Vagina (tissue), 2 donors: ENCODE results near the gene DBR1. TPM values are rescaled to one million over a fixed set of nuclear protein-coding genes. Genes with fewer than 3 reads are reported as not detected.

Experiments
- DNase-seq, 2 donors: peaks; one replicate each; pipeline ENCODE4 v3.0.0-alpha.2; 2017; ENCODE audit errors: extremely low spot score in 2 of 2
- H3K27ac ChIP-seq: fragments of 200-600 bp; sonication (generic); one replicate; pipeline ENCODE4 v1.5.1; 2019
- H3K27me3 ChIP-seq: fragments of 200-600 bp; sonication (generic); one replicate; pipeline ENCODE4 v1.5.1; 2019
- H3K36me3 ChIP-seq, 2 donors: fragments of 200-600 bp; sonication (generic); one replicate each; pipeline ENCODE4 v1.5.1; 2017 to 2019
- H3K4me1 ChIP-seq: fragments of 200-600 bp; sonication (generic); one replicate; pipeline ENCODE4 v1.5.1; 2019
- H3K4me3 ChIP-seq, 2 donors: fragments of 200-600 bp; sonication (generic); 1 replicate in 1 of 2; 2 replicates in 1 of 2; pipeline ENCODE4 v1.5.1; 2016 to 2019
- H3K9me3 ChIP-seq: fragments of 200-600 bp; sonication (generic); one replicate; pipeline ENCODE4 v1.5.1; 2019
- CTCF ChIP-seq, 3 experiments: fragments of 450-650 bp in 2 of 3; fragments of 200-600 bp in 1 of 3; sonication (generic) in 1 of 3; IDR thresholded peaks; one replicate each; pipeline ENCODE4 v1.5.1; 2017 to 2019; ENCODE audit warnings: antibody characterized with exemption in 3 of 3, mild to moderate bottlenecking in 2 of 3, moderate library complexity in 2 of 3
- POLR2A ChIP-seq, 2 donors: fragments of 450-650 bp; IDR thresholded peaks; one replicate each; pipeline ENCODE4 v1.6.1; 2017; ENCODE audit warnings: antibody characterized with exemption in 2 of 2, mild to moderate bottlenecking in 2 of 2, moderate library complexity in 2 of 2
- POLR2AphosphoS5 ChIP-seq, 2 donors: sonication (generic); formaldehyde crosslinking; IDR thresholded peaks; one replicate each; pipeline ENCODE4 v1.9.0; 2017; ENCODE audit warnings: antibody characterized with exemption in 2 of 2, mild to moderate bottlenecking in 2 of 2, low read depth in 1 of 2; ENCODE audit not compliant: insufficient read depth in 1 of 2
- intact Hi-C: fragments of 100-400 bp; cut with DNase I; formaldehyde crosslinking; loops from one replicate; pipeline ENCODE4 v1.15.1; 2023
- total RNA-seq: library from RNA; depleted of rRNA; stranded (reverse); fragments of >200 nt; gene quantifications from one replicate; pipeline ENCODE4 v1.2.3, GENCODE V29; 2016

Gene DBR1
- total RNA-seq, 1 donor from 2014 or later = 8.6 TPM

DNA sequence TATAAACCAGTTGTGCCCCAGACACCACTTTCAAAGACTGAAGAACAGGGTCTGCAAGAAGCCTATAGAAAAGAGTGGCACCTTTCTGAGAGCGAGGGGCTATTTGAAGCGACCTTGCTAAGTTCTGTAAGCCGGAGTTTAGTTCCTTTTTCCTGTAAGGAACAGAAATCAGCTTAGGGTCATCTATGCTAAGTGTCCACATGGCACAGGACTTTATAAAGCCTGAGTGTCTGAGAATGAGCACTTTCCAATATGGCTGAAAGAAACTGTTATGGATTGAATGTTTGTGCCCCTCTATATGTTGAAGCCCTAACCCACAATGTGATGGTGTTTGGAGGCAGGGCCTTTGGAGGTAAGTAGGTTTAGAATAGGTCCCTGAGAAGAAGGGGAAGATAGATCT is 38.5 kb downstream of the DBR1 start:
- no peaks in the 10 kb centered on the region for H3K4me1 ChIP-seq
- intact Hi-C loops = no loop called here

GRCh38 chr3:138135833-138136194 is 38.9 kb downstream of the DBR1 start:
- intact Hi-C loops = no loop called here
- Histone ChIP-seq H3K4me1 (no peaks in the 10 kb centered on the region), H3K27ac (no peak overlapping the region), H3K9me3 (no peaks in the 10 kb centered on the region), H3K27me3 (no peaks in the 10 kb centered on the region), H3K36me3 (no peaks in the 10 kb centered on the region), H3K4me3 (no peak overlapping the region)
- TF ChIP-seq POLR2A (IDR thresholded peaks at IDR 0.05) (no peak), CTCF (IDR thresholded peaks at IDR 0.05) (no peak), POLR2AphosphoS5 (IDR thresholded peaks at IDR 0.05; ENCODE audit: insufficient read depth in 1 of 2, low read depth in 1 of 2) (no peak)
- no peak for DNase-seq

More for the DNA sequence above, 38.5 kb downstream of the DBR1 start:
- H3K36me3 ChIP-seq = no peaks in the 10 kb centered on the region
- H3K27ac ChIP-seq = no peak overlapping the region
- DNase-seq = no peak
- no peak for TF ChIP-seq CTCF (IDR thresholded peaks at IDR 0.05)
- no peak for TF ChIP-seq POLR2AphosphoS5 (IDR thresholded peaks at IDR 0.05; ENCODE audit: insufficient read depth in 1 of 2, low read depth in 1 of 2)
- no peak for TF ChIP-seq POLR2A (IDR thresholded peaks at IDR 0.05)
- H3K27me3 ChIP-seq = no peaks in the 10 kb centered on the region
- no peak overlapping the region for H3K4me3 ChIP-seq
- H3K9me3 ChIP-seq = no peaks in the 10 kb centered on the region

DNA sequence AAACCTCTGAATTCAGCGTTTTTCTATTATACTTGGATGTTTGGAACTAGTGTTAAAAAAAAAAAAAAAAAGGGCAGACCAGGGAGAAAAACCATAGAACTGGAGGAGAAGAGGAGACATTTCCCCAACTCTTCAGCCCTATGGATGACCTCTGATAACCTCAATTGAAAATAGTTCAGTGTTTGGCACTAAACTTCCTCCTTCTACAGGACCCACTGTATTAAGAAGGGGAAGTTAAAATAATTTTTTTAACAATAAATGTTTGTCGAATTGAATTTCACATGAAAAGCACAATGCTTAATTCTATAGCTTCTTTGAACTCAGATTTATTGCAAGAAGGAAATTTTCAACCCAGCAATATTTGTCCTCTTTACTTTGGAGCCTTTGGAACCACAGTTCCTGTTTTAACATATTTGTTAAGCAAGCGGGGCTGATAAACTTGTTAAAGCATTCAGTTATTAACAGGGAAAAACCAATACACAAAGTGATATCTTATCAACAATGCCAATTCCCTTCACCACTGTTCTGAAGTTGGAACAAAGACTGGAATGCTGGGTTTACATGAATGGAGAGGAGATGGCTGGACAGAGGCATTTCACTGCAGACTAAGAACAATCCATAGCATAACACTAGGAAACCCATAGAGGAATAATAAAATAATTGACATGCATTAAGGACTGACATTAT is 39.4 kb downstream of the DBR1 start:
- Histone ChIP-seq H3K27me3 (no peaks in the 10 kb centered on the region), H3K27ac (no peak overlapping the region), H3K9me3 (no peaks in the 10 kb centered on the region), H3K36me3 (no peaks in the 10 kb centered on the region), H3K4me3 (no peak overlapping the region), H3K4me1 (no peaks in the 10 kb centered on the region)
- no peak for TF ChIP-seq CTCF (IDR thresholded peaks at IDR 0.05)
- TF ChIP-seq POLR2A (IDR thresholded peaks at IDR 0.05) = no peak
- no peak for TF ChIP-seq POLR2AphosphoS5 (IDR thresholded peaks at IDR 0.05; ENCODE audit: insufficient read depth in 1 of 2, low read depth in 1 of 2)
- DNase-seq = no peak
- intact Hi-C loops = no loop called here

GRCh38 chr3:138132239-138132638 is 42.5 kb downstream of the DBR1 start, which contains the start of gene A4GNT:
A4GNT (minus strand) TSS chr3:138132390; CDS start chr3:138131256, 1,134 bp downstream.
- Histone ChIP-seq H3K9me3 (no peaks in the 10 kb centered on the region), H3K36me3 (no peaks in the 10 kb centered on the region), H3K27me3 (no peaks in the 10 kb centered on the region), H3K4me1 (no peaks in the 10 kb centered on the region), H3K4me3 (no peak within 1 kb of the TSS), H3K27ac (no peak within 1 kb of the TSS)
- no peak for TF ChIP-seq CTCF (IDR thresholded peaks at IDR 0.05)
- TF ChIP-seq POLR2AphosphoS5 (IDR thresholded peaks at IDR 0.05; ENCODE audit: insufficient read depth in 1 of 2, low read depth in 1 of 2) = no peak
- no peak for TF ChIP-seq POLR2A (IDR thresholded peaks at IDR 0.05)
- intact Hi-C loops = no loop called here
- DNase-seq = no peak

GRCh38 chr3:138127636-138128365 is 46.9 kb downstream of the DBR1 start:
- no peaks in the 10 kb centered on the region for H3K9me3 ChIP-seq
- DNase-seq = no peak
- no peaks in the 10 kb centered on the region for H3K4me1 ChIP-seq
- no peak overlapping the region for H3K27ac ChIP-seq
- TF ChIP-seq POLR2AphosphoS5 (IDR thresholded peaks at IDR 0.05; ENCODE audit: insufficient read depth in 1 of 2, low read depth in 1 of 2) (no peak), CTCF (IDR thresholded peaks at IDR 0.05) (no peak), POLR2A (IDR thresholded peaks at IDR 0.05) (no peak)
- no peaks in the 10 kb centered on the region for H3K27me3 ChIP-seq
- no peaks in the 10 kb centered on the region for H3K36me3 ChIP-seq
- intact Hi-C loops = no loop called here
- no peak overlapping the region for H3K4me3 ChIP-seq
